Stimulated activated effector memory CD8-positive, alpha-beta T cell treated with anti-CD3 and anti-CD28 coated beads, Interleukin-12 subunit alpha, Interleukin-12 subunit beta, amount 100 ng/mL, for 72 hours (primary cell): ENCODE results near the gene MARK3.

ENCODE experiments used
- ATAC-seq: fragments of 150-1000 bp; cut with Tn5 transposase; 2 replicates; pipeline ENCODE4 v1.10.0; 2021
- DNase-seq, 2 donors: peaks; one replicate each; pipeline ENCODE4 v3.0.0; 2021 to 2022; ENCODE audit warnings: low spot score in 2 of 2
- H3K27ac Mint-ChIP-seq: one replicate; pipeline ENCODE4 v1.8.0; 2022; ENCODE audit warnings: mild to moderate bottlenecking, mixed read lengths
- H3K36me3 Mint-ChIP-seq: one replicate; pipeline ENCODE4 v1.8.0; 2022; ENCODE audit warnings: mild to moderate bottlenecking, mixed read lengths
- H3K4me1 Mint-ChIP-seq: one replicate; pipeline ENCODE4 v1.8.0; 2022; ENCODE audit warnings: mixed read lengths
- H3K4me3 Mint-ChIP-seq: one replicate; pipeline ENCODE4 v1.8.0; 2022; ENCODE audit warnings: mild to moderate bottlenecking, mixed read lengths
- H3K9me3 Mint-ChIP-seq: one replicate; pipeline ENCODE4 v1.8.0; 2022; ENCODE audit warnings: mixed read lengths

Gene MARK3

GRCh38 chr14:103463149-103463548, 77.9 kb downstream of the MARK3 start:
- DNase-seq (no peak), ATAC-seq (no peak)
- no peak overlapping the region for H3K4me3 Mint-ChIP-seq
- peak overlapping the region; percentile 36 for H3K27ac Mint-ChIP-seq
- H3K36me3 Mint-ChIP-seq = peaks cover 90% of the 10 kb centered on the region
- no peaks in the 10 kb centered on the region for H3K9me3 Mint-ChIP-seq
- peaks cover 11% of the 10 kb centered on the region for H3K4me1 Mint-ChIP-seq

GRCh38 chr14:103463851-103464250, 78.6 kb downstream of the MARK3 start:
- Mint-ChIP-seq H3K4me1 (peaks cover 11% of the 10 kb centered on the region), H3K4me3 (no peak overlapping the region), H3K36me3 (peaks cover 94% of the 10 kb centered on the region), H3K9me3 (no peaks in the 10 kb centered on the region), H3K27ac (no peak overlapping the region)
- no peak for DNase-seq
- ATAC-seq = no peak

GRCh38 chr14:103472939-103473338, 87.7 kb downstream of the MARK3 start:
- peaks cover 100% of the 10 kb centered on the region for H3K36me3 Mint-ChIP-seq
- H3K4me3 Mint-ChIP-seq = no peak overlapping the region
- peaks cover 4% of the 10 kb centered on the region for H3K4me1 Mint-ChIP-seq
- DNase-seq (no peak), ATAC-seq (peak; percentile 72)
- H3K9me3 Mint-ChIP-seq = no peaks in the 10 kb centered on the region
- H3K27ac Mint-ChIP-seq = no peak overlapping the region

GRCh38 chr14:103474893-103475292, 89.7 kb downstream of the MARK3 start:
- H3K9me3 Mint-ChIP-seq = no peaks in the 10 kb centered on the region
- DNase-seq = no peak
- ATAC-seq = no peak
- no peak overlapping the region for H3K4me3 Mint-ChIP-seq
- no peak overlapping the region for H3K27ac Mint-ChIP-seq
- peaks cover 4% of the 10 kb centered on the region for H3K4me1 Mint-ChIP-seq
- H3K36me3 Mint-ChIP-seq = peaks cover 100% of the 10 kb centered on the region

GRCh38 chr14:103476065-103476464, 90.8 kb downstream of the MARK3 start:
- H3K4me3 Mint-ChIP-seq = no peak overlapping the region
- H3K4me1 Mint-ChIP-seq = peaks cover 8% of the 10 kb centered on the region
- no peak for ATAC-seq
- H3K9me3 Mint-ChIP-seq = no peaks in the 10 kb centered on the region
- peak overlapping the region; percentile 16 for H3K27ac Mint-ChIP-seq
- DNase-seq = no peak
- H3K36me3 Mint-ChIP-seq = peaks cover 100% of the 10 kb centered on the region

GRCh38 chr14:103476631-103477030, 91.4 kb downstream of the MARK3 start:
- ATAC-seq (no peak), DNase-seq (no peak)
- H3K9me3 Mint-ChIP-seq = no peaks in the 10 kb centered on the region
- H3K4me3 Mint-ChIP-seq = no peak overlapping the region
- peaks cover 100% of the 10 kb centered on the region for H3K36me3 Mint-ChIP-seq
- peaks cover 10% of the 10 kb centered on the region for H3K4me1 Mint-ChIP-seq
- H3K27ac Mint-ChIP-seq = peak overlapping the region; percentile 16

GRCh38 chr14:103480595-103480994, 95.4 kb downstream of the MARK3 start:
- Mint-ChIP-seq H3K36me3 (peaks cover 100% of the 10 kb centered on the region), H3K27ac (peak overlapping the region; percentile 29), H3K4me1 (peaks cover 10% of the 10 kb centered on the region), H3K4me3 (no peak overlapping the region), H3K9me3 (no peaks in the 10 kb centered on the region)
- DNase-seq = no peak
- ATAC-seq = peak; percentile 82

GRCh38 chr14:103483600-103483999, 98.4 kb downstream of the MARK3 start:
- peaks cover 100% of the 10 kb centered on the region for H3K36me3 Mint-ChIP-seq

GRCh38 chr14:103485504-103485903, 100.3 kb downstream of the MARK3 start:
- peaks cover 99% of the 10 kb centered on the region for H3K36me3 Mint-ChIP-seq
- no peak overlapping the region for H3K27ac Mint-ChIP-seq
- DNase-seq (no peak), ATAC-seq (no peak)
- H3K4me1 Mint-ChIP-seq = peaks cover 7% of the 10 kb centered on the region
- no peaks in the 10 kb centered on the region for H3K9me3 Mint-ChIP-seq
- H3K4me3 Mint-ChIP-seq = no peak overlapping the region

More at GRCh38 chr14:103483600-103483999, 98.4 kb downstream of the MARK3 start:
- H3K27ac Mint-ChIP-seq = no peak overlapping the region
- no peaks in the 10 kb centered on the region for H3K9me3 Mint-ChIP-seq
- H3K4me1 Mint-ChIP-seq = peaks cover 10% of the 10 kb centered on the region
- ATAC-seq = no peak
- DNase-seq = no peak
- no peak overlapping the region for H3K4me3 Mint-ChIP-seq

- Mint-ChIP-seq H3K9me3 (no peaks in the 10 kb centered on the region), H3K4me3 (no peak overlapping the region), H3K27ac (peak overlapping the region; percentile 32), H3K4me1 (no peaks in the 10 kb centered on the region), H3K36me3 (peaks cover 99% of the 10 kb centered on the region)
- no peak for ATAC-seq
- no peak for DNase-seq
Observed at GRCh38 chr14:103488071-103488470, 102.9 kb downstream of the MARK3 start.

GRCh38 chr14:103488960-103489359, 103.7 kb downstream of the MARK3 start:
- no peak for ATAC-seq

GRCh38 chr14:103489621-103490020, 104.4 kb downstream of the MARK3 start:
- no peak for DNase-seq
- Mint-ChIP-seq H3K4me3 (no peak overlapping the region), H3K27ac (peak overlapping the region; percentile 32), H3K9me3 (no peaks in the 10 kb centered on the region), H3K36me3 (peaks cover 99% of the 10 kb centered on the region), H3K4me1 (no peaks in the 10 kb centered on the region)
- ATAC-seq = no peak

More at GRCh38 chr14:103488960-103489359, 103.7 kb downstream of the MARK3 start:
- no peaks in the 10 kb centered on the region for H3K4me1 Mint-ChIP-seq
- no peak for DNase-seq
- H3K4me3 Mint-ChIP-seq = no peak overlapping the region
- peak overlapping the region; percentile 32 for H3K27ac Mint-ChIP-seq
- peaks cover 99% of the 10 kb centered on the region for H3K36me3 Mint-ChIP-seq
- H3K9me3 Mint-ChIP-seq = no peaks in the 10 kb centered on the region

GRCh38 chr14:103491691-103492090, 106.5 kb downstream of the MARK3 start:
- H3K27ac Mint-ChIP-seq = no peak overlapping the region
- H3K36me3 Mint-ChIP-seq = peaks cover 99% of the 10 kb centered on the region

GRCh38 chr14:103492156-103492925, 107.1 kb downstream of the MARK3 start:
- Mint-ChIP-seq H3K9me3 (no peaks in the 10 kb centered on the region), H3K4me1 (no peaks in the 10 kb centered on the region), H3K27ac (no peak overlapping the region), H3K4me3 (no peak overlapping the region), H3K36me3 (peaks cover 99% of the 10 kb centered on the region)
- DNase-seq (no peak), ATAC-seq (no peak)

More at GRCh38 chr14:103491691-103492090, 106.5 kb downstream of the MARK3 start:
- Mint-ChIP-seq H3K4me1 (no peaks in the 10 kb centered on the region), H3K9me3 (no peaks in the 10 kb centered on the region), H3K4me3 (no peak overlapping the region)
- ATAC-seq = no peak
- DNase-seq = no peak

- Mint-ChIP-seq H3K9me3 (no peaks in the 10 kb centered on the region), H3K27ac (no peak overlapping the region), H3K36me3 (peaks cover 99% of the 10 kb centered on the region), H3K4me3 (no peak overlapping the region), H3K4me1 (peaks cover 10% of the 10 kb centered on the region)
- ATAC-seq = no peak
- no peak for DNase-seq
Observed at GRCh38 chr14:103495854-103496253, 110.6 kb downstream of the MARK3 start.

- peaks cover 99% of the 10 kb centered on the region for H3K36me3 Mint-ChIP-seq
- no peak overlapping the region for H3K4me3 Mint-ChIP-seq
- peaks cover 18% of the 10 kb centered on the region for H3K4me1 Mint-ChIP-seq
- no peaks in the 10 kb centered on the region for H3K9me3 Mint-ChIP-seq
- ATAC-seq (no peak), DNase-seq (no peak)
- H3K27ac Mint-ChIP-seq = no peak overlapping the region
Observed at GRCh38 chr14:103496776-103497175, 111.6 kb downstream of the MARK3 start.
